BLaER1 treated with 17β-estradiol and CSF1 and Interleukin-3, amounts not matched to agents 10 nM and 100 nM (cell line): ENCODE results near the gene MYL4.
A peak's percentile ranks its signal among the peaks of the same experiment; 100 is the strongest.
"Not testable (repeated sequence)": the region's sequence is repeated elsewhere in the genome, so short reads cannot be mapped to it uniquely, and the experiment has no call there.

ENCODE experiments used
- H3K27ac ChIP-seq, 11 experiments: shearing (Covaris generic); formaldehyde crosslinking; 2 replicates each; pipeline ENCODE4 v1.8.1; 2022
- H3K27me3 ChIP-seq, 11 experiments: shearing (Covaris generic); formaldehyde crosslinking; 2 replicates each; pipeline ENCODE4 v1.8.1; 2022
- H3K36me3 ChIP-seq, 11 experiments: shearing (Covaris generic); formaldehyde crosslinking; 2 replicates each; pipeline ENCODE4 v1.8.1; 2022
- H3K4me1 ChIP-seq, 10 experiments: shearing (Covaris generic); formaldehyde crosslinking; 2 replicates each; pipeline ENCODE4 v1.8.1; 2022
- H3K4me2 ChIP-seq, 11 experiments: shearing (Covaris generic); formaldehyde crosslinking; 2 replicates each; pipeline ENCODE4 v1.8.1; 2022
- H3K4me3 ChIP-seq, 10 experiments: shearing (Covaris generic); formaldehyde crosslinking; 2 replicates each; pipeline ENCODE4 v1.8.1; 2022
- H3K9ac ChIP-seq, 11 experiments: shearing (Covaris generic); formaldehyde crosslinking; 2 replicates each; pipeline ENCODE4 v1.8.1; 2022
- H3K9me3 ChIP-seq, 11 experiments: shearing (Covaris generic); formaldehyde crosslinking; replicated peaks in 1 of 11; 2 replicates each; pipeline ENCODE4 v1.8.1; 2022
- H4K20me1 ChIP-seq, 11 experiments: shearing (Covaris generic); formaldehyde crosslinking; 2 replicates each; pipeline ENCODE4 v1.8.1; 2022
- Cebpa-rat ChIP-seq, 11 experiments: shearing (Covaris generic); IDR thresholded peaks; 2 replicates each; pipeline ENCODE4 v1.8.1; 2022

The MYL4 gene

DNA sequence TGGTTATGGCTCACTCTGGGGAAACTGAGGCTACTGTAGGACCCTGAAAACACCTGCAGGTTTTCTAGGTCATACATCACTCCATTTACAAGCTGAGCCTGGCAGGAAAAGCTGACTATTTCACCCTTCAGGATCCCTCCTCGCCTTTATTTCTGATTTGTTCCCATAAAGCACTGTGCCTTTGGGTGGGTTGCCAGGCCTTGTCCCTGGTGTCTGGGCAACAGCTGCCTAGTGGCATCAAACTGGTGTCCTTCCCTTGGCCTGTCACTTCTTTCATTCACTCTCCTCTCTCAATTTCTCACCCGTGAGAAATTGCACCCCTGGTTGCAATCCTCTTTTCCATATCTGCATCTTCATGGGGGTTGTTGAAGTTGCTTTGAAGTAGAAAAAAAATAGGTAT lies 1.6 kb downstream of the MYL4 start:
- Histone ChIP-seq H3K9ac (no peak overlapping the region), H3K36me3 (no peaks in the 10 kb centered on the region), H3K9me3 (no peaks in the 10 kb centered on the region), H3K4me2 (peak overlapping the region in 9 of 11 experiments; percentile 68 to 96 (median 90); a peak in 16 of 22 replicates), H3K27me3 (peaks cover 0 to 22% (median 0%) of the 10 kb centered on the region in 11 experiments; a peak in 4 of 22 replicates), H3K4me1 (peaks cover 34 to 54% (median 51%) of the 10 kb centered on the region in 10 experiments), H3K27ac (no peak overlapping the region), H4K20me1 (peaks cover 0 to 9% (median 0%) of the 10 kb centered on the region in 11 experiments; a peak in 3 of 22 replicates), H3K4me3 (no peak overlapping the region)
- no peak for TF ChIP-seq Cebpa-rat (IDR thresholded peaks at IDR 0.05)

DNA sequence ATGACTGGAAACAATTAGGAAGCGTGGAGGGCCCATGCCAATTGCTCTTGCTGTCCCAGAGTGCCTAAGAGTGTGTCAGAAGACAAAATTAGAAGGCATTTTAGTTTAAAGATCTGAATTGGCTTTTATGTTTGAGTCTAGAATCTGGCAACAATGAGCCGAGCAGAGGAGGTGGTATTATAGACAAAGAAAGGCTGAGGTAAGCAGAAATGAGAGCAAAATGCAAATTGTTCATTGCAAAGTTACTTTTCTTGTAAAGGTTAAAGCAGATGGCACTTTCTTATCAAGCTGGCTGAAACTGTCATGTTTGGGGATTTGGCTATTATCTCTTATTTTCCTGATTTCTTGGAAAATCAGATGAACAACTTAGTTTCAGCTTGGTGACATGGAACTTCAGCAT lies 3.3 kb downstream of the MYL4 start:
- Histone ChIP-seq H3K9ac (no peak overlapping the region), H3K4me3 (no peak overlapping the region), H3K27me3 (peaks cover 0 to 22% (median 0%) of the 10 kb centered on the region in 11 experiments; a peak in 4 of 22 replicates), H4K20me1 (peaks cover 0 to under 1% (median 0%) of the 10 kb centered on the region in 11 experiments; a peak in 1 of 22 replicates), H3K4me2 (no peak overlapping the region), H3K9me3 (no peaks in the 10 kb centered on the region), H3K4me1 (peaks cover 18 to 47% (median 39%) of the 10 kb centered on the region in 10 experiments), H3K27ac (no peak overlapping the region), H3K36me3 (no peaks in the 10 kb centered on the region)
- no peak for TF ChIP-seq Cebpa-rat (IDR thresholded peaks at IDR 0.05)

DNA sequence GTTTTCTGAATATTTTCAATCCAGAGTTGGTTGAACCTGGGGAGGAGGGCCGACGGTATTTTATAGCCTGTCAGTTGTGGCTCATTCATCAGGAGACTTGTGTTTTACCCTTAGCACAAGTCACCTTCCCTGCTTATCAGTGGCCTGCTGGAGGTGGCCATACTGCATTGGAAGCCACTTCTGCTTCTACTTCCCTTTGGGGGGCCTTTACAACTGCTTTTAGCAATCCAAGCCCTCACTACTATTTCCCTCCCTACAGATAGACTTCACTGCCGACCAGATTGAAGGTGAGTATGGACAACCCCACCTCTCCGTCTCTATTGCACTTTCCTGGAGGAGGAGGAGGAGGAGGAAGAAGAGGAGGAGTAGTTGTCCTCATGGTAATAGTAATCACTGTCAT lies 4.4 kb downstream of the MYL4 start:
- peaks cover 0 to 22% (median 0%) of the 10 kb centered on the region in 11 experiments; a peak in 4 of 22 replicates for H3K27me3 ChIP-seq
- H3K27ac ChIP-seq = no peak overlapping the region
- H3K4me3 ChIP-seq = no peak overlapping the region
- 0 out of 22 replicates have a peak, but pooled peaks cover 0 to 1% (median 0%) of the 10 kb centered on the region in 11 experiments for H4K20me1 ChIP-seq
- no peak for TF ChIP-seq Cebpa-rat (IDR thresholded peaks at IDR 0.05)
- H3K4me2 ChIP-seq = no peak overlapping the region
- H3K9me3 ChIP-seq = no peaks in the 10 kb centered on the region
- no peaks in the 10 kb centered on the region for H3K36me3 ChIP-seq
- no peak overlapping the region for H3K9ac ChIP-seq
- peaks cover 14 to 47% (median 39%) of the 10 kb centered on the region in 10 experiments for H3K4me1 ChIP-seq

DNA sequence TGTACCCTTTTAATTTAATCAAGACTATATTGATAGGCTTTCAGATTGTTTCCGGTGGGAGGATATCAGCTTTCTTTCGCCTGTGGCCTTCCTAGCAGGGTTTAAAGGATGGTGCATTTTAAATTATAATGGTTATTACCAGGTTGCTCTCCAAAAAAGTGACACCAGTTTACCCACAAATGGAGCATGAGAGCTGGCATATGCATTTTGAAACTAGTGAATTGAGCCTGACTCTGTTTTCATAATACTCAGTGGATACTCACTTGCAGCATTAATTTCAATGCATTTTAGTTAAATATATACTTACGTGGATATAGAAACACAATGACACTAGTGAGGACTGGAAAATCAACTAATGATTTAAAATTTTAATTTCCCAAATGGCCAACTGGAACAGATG lies 5.8 kb downstream of the MYL4 start:
- Histone ChIP-seq H3K9me3 (no peaks in the 10 kb centered on the region), H3K4me3 (no peak overlapping the region), H4K20me1 (peaks cover 0 to 14% (median 0%) of the 10 kb centered on the region in 11 experiments; a peak in 3 of 22 replicates), H3K27me3 (peaks cover 0 to 26% (median 0%) of the 10 kb centered on the region in 11 experiments; a peak in 6 of 22 replicates), H3K4me1 (peaks cover 17 to 47% (median 39%) of the 10 kb centered on the region in 10 experiments), H3K36me3 (no peaks in the 10 kb centered on the region), H3K27ac (no peak overlapping the region), H3K4me2 (no peak overlapping the region), H3K9ac (no peak overlapping the region)
- no peak for TF ChIP-seq Cebpa-rat (IDR thresholded peaks at IDR 0.05)

DNA sequence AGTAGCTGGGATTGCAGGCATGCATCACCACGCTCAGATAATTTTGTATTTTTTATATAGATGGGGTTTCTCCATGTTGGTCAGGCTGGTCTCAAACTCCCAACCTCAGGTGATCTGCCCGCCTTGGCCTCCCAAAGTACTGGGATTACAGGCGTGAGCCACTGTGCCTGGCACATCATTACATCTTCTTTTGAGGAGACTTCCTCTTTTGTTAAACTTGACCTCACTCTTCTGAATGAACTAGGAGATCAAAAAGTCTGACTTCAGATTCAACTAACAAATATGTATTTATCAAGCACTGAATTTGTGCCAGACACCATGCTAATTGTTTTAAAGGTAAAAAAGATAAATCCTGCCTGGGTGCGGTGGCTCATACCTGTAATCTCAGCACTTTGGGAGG lies 7.7 kb downstream of the MYL4 start:
- H3K9ac ChIP-seq, H3K9me3 ChIP-seq, H3K27ac ChIP-seq, H3K4me3 ChIP-seq, H3K36me3 ChIP-seq: not testable (repeated sequence)
- H3K4me2 ChIP-seq = peak overlapping the region in 6 of 11 experiments; percentile 8 to 92 (median 68); a peak in 8 of 22 replicates
- H3K4me1 ChIP-seq = peaks cover 22 to 54% (median 47%) of the 10 kb centered on the region in 10 experiments
- H4K20me1 ChIP-seq = peaks cover 0 to 18% (median 0%) of the 10 kb centered on the region in 11 experiments; a peak in 4 of 22 replicates
- H3K27me3 ChIP-seq = peaks cover 0 to 39% (median 0%) of the 10 kb centered on the region in 11 experiments; a peak in 7 of 22 replicates

DNA sequence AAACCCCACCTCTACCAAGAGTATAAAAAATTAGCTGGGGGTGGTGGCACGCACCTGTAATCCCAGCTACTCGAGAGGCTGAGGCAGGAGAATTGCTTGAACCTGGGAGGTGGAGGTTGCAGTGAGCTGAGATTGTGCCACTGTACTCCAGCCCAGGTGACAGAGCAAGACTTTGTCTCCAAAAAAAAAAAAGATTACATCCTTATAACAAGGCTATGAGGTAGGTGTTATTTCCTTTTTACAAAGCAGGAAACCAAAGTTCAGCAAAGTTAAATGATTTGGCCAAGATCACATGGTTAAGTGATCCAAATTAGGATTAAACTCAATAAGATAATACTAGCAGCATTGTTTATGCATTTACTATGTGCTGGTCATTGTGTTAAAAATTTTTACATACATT lies 8.1 kb downstream of the MYL4 start:
- not testable (repeated sequence) for H3K9ac ChIP-seq, H3K4me3 ChIP-seq, H3K36me3 ChIP-seq, H3K9me3 ChIP-seq, H3K27ac ChIP-seq
- Histone ChIP-seq H3K4me1 (peaks cover 22 to 56% (median 48%) of the 10 kb centered on the region in 10 experiments), H4K20me1 (peaks cover 0 to 18% (median 0%) of the 10 kb centered on the region in 11 experiments; a peak in 4 of 22 replicates), H3K27me3 (peaks cover 0 to 40% (median 0%) of the 10 kb centered on the region in 11 experiments; a peak in 7 of 22 replicates), H3K4me2 (peak overlapping the region in 6 of 11 experiments; percentile 8 to 92 (median 68); a peak in 8 of 22 replicates)

DNA sequence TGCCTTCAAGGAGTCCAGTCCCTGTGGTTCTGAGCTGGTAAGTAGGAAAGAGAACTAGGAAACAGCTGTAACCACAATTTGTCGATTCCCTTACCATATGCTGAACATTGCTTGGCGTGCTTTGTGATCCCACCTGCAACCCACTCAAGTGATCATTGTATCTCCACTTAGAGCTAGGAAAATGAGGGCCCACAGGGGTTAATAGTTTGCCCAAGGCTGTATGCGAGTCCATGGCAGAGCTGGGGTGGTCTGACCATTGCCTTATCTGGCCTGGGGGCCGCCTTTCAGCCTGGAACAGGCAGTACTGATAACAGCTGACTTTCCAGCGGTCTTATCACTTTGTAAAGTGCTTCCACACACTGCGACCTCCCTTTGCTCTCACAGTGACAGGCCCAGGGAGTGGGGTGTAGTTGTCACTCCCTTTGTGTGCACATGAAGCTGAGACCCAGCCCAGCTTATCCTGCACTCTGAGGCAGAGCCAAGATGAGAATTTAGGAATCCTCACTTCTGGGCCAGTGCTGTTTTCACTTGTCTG lies 9.8 kb downstream of the MYL4 start:
- peak overlapping the region; percentile 47 to 92 (median 77) for H3K4me2 ChIP-seq
- H3K36me3 ChIP-seq = no peaks in the 10 kb centered on the region; a peak in 2 of 22 replicates
- H3K9me3 ChIP-seq = peaks cover 4 to 21% (median 15%) of the 10 kb centered on the region in 11 experiments
- H3K4me3 ChIP-seq = no peak overlapping the region; a peak in 1 of 20 replicates
- H3K4me1 ChIP-seq = peaks cover 30 to 56% (median 48%) of the 10 kb centered on the region in 10 experiments
- peak overlapping the region in 3 of 11 experiments; percentile 9 to 34 (median 10); a peak in 2 of 22 replicates for H3K9ac ChIP-seq
- TF ChIP-seq Cebpa-rat (IDR thresholded peaks at IDR 0.05) = no peak
- H3K27me3 ChIP-seq = peaks cover 0 to 40% (median 0%) of the 10 kb centered on the region in 11 experiments; a peak in 7 of 22 replicates
- H4K20me1 ChIP-seq = peaks cover 0 to 18% (median 0%) of the 10 kb centered on the region in 11 experiments; a peak in 4 of 22 replicates
- H3K27ac ChIP-seq = peak overlapping the region in 5 of 11 experiments; percentile 6 to 44 (median 11); a peak in 5 of 22 replicates

DNA sequence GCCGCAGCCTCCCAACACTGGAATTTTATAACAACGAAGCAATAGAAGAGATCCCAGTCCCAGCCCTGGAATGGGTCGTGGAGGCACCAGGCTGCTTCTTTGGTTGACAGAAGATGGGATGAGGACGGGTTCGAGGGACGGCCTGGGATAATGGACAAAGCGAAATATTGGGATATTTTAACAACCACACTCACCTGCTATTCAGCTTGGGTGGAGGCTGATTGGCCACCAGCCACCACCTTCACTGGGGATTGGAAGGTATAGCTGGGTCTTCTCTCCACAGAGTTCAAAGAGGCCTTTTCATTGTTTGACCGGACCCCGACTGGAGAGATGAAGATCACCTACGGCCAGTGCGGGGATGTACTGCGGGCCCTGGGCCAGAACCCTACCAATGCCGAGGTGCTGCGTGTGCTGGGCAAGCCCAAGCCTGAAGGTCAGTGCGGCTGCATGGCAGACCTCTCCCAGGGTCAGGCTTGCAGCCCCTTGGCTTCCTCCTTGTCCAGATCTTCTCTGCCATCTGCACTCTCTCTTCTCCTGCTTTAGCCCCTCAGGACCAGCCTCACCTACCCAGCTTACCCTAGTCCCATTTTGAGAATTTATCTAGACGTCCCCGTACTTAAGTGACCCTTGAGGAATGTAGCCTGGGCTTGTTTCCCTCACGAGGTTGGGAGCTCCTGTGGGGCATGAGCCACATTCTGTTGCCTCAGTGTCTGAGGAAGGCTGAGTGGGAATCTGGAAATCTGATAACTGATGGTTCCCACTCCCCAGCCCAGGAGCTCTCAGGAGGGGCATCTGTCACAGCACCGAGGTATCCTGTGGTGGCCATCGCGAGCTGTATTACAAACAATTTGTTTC lies 10.7 kb downstream of the MYL4 start:
- peaks cover 0 to 5% (median 0%) of the 10 kb centered on the region in 11 experiments; a peak in 2 of 22 replicates for H3K36me3 ChIP-seq
- H4K20me1 ChIP-seq = peaks cover 0 to 18% (median 0%) of the 10 kb centered on the region in 11 experiments; a peak in 4 of 22 replicates
- no peak for TF ChIP-seq Cebpa-rat (IDR thresholded peaks at IDR 0.05)
- H3K4me1 ChIP-seq = peaks cover 38 to 57% (median 51%) of the 10 kb centered on the region in 10 experiments
- H3K4me3 ChIP-seq = no peak overlapping the region
- H3K27ac ChIP-seq = peak overlapping the region in 2 of 11 experiments; percentile 2 to 12; a peak in 3 of 22 replicates
- peaks cover 0 to 40% (median 0%) of the 10 kb centered on the region in 11 experiments; a peak in 7 of 22 replicates for H3K27me3 ChIP-seq
- H3K4me2 ChIP-seq = peak overlapping the region; percentile 17 to 92 (median 77)
- H3K9me3 ChIP-seq = peaks cover 9 to 30% (median 24%) of the 10 kb centered on the region in 11 experiments
- H3K9ac ChIP-seq = peak overlapping the region in 3 of 11 experiments; percentile 6 to 26 (median 22); a peak in 2 of 22 replicates
